ENCODE measurements around the gene HTT.

DNA sequence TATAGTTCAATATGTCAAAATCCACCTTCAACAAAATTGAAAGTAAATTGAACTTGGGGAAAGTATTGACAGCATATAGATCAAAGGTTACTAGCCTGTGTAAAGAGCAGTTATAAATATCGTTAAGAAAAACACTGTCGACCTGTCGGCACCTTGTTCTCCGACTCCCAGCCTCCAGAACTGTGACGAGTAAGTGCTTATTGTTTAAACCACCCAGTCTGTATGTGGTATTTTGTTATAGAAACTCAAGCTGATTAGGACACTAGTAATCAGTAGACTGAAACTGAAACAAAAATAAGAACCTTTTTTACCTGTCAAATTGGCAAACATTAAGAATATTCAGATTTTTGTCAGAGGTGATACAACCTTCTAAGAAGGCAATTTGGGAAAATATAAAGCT lies 17.0 kb downstream of the HTT start:
- TF ChIP-seq, protein P1, sequence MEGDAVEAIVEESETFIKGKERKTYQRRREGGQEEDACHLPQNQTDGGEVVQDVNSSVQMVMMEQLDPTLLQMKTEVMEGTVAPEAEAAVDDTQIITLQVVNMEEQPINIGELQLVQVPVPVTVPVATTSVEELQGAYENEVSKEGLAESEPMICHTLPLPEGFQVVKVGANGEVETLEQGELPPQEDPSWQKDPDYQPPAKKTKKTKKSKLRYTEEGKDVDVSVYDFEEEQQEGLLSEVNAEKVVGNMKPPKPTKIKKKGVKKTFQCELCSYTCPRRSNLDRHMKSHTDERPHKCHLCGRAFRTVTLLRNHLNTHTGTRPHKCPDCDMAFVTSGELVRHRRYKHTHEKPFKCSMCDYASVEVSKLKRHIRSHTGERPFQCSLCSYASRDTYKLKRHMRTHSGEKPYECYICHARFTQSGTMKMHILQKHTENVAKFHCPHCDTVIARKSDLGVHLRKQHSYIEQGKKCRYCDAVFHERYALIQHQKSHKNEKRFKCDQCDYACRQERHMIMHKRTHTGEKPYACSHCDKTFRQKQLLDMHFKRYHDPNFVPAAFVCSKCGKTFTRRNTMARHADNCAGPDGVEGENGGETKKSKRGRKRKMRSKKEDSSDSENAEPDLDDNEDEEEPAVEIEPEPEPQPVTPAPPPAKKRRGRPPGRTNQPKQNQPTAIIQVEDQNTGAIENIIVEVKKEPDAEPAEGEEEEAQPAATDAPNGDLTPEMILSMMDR (IDR thresholded peaks at IDR 0.05): no peak
- TF ChIP-seq POLR2A (IDR thresholded peaks at IDR 0.05): no peak

All from esophagus squamous epithelium (tissue), 4 donors.